Measurements from ENCODE around the gene PSMB5.

- no peak for TF ChIP-seq CTCF (IDR thresholded peaks at IDR 0.05; ENCODE audit: borderline replicate concordance, extremely low read depth, low read length, poor library complexity, severe bottlenecking)
- TF ChIP-seq EZH2 (IDR thresholded peaks at IDR 0.05; ENCODE audit: borderline replicate concordance, low read depth, low read length, severe bottlenecking): no peak
These were observed 28.5 kb downstream of the PSMB5 start for GRCh38 chr14:23006188-23006534.

All from DND-41 (cell line).